Measurements from ENCODE around the gene POLR1E.
"Not testable (repeated sequence)": the region's sequence is repeated elsewhere in the genome, so short reads cannot be mapped to it uniquely, and the experiment has no call there.

The POLR1E gene

GRCh38 chr9:37464426-37465248, 21.1 kb upstream of the POLR1E start:
- DNase-seq (ENCODE audit: low read depth): no peak

- DNase-seq (ENCODE audit: low read depth): peak; percentile 100
Measured at GRCh38 chr9:37465249-37466036, 20.3 kb upstream of the POLR1E start, which contains the start of gene ZBTB5. TSS of gene ZBTB5 (minus strand) at chr9:37465450. CDS start at chr9:37442551, 22,899 bp downstream.

- DNase-seq (ENCODE audit: low read depth): peak; percentile 62
Measured at GRCh38 chr9:37466037-37466709, 19.6 kb upstream of the POLR1E start.

GRCh38 chr9:37467530-37467929, 18.2 kb upstream of the POLR1E start:
- not testable (repeated sequence) for DNase-seq (ENCODE audit: low read depth)

- DNase-seq (ENCODE audit: low read depth): no peak
Measured at GRCh38 chr9:37468620-37469019, 17.1 kb upstream of the POLR1E start.

- DNase-seq (ENCODE audit: low read depth): peak; percentile 84
Measured at GRCh38 chr9:37471942-37472684, 13.6 kb upstream of the POLR1E start.

- DNase-seq (ENCODE audit: low read depth): not testable (repeated sequence)
Measured at GRCh38 chr9:37473982-37474381, 11.8 kb upstream of the POLR1E start.

GRCh38 chr9:37474438-37474837, 11.3 kb upstream of the POLR1E start:
- DNase-seq (ENCODE audit: low read depth): no peak

GRCh38 chr9:37476930-37477329, 8.8 kb upstream of the POLR1E start:
- no peak for DNase-seq (ENCODE audit: low read depth)

- DNase-seq (ENCODE audit: low read depth): not testable (repeated sequence)
Measured at GRCh38 chr9:37477443-37477842, 8.3 kb upstream of the POLR1E start.

- not testable (repeated sequence) for DNase-seq (ENCODE audit: low read depth)
Measured at GRCh38 chr9:37477987-37478619, 7.6 kb upstream of the POLR1E start.

- DNase-seq (ENCODE audit: low read depth): no peak
Measured at GRCh38 chr9:37480759-37481158, 5.0 kb upstream of the POLR1E start.

- no peak for DNase-seq (ENCODE audit: low read depth)
Measured at GRCh38 chr9:37486256-37486615, 488 bp downstream of the POLR1E start.

GRCh38 chr9:37486616-37487548, 1.1 kb downstream of the POLR1E start:
- DNase-seq (ENCODE audit: low read depth): peak; percentile 91

- DNase-seq (ENCODE audit: low read depth): no peak
Measured at GRCh38 chr9:37491939-37492338, 6.2 kb downstream of the POLR1E start.

GRCh38 chr9:37495571-37495970, 9.8 kb downstream of the POLR1E start:
- no peak for DNase-seq (ENCODE audit: low read depth)

- no peak for DNase-seq (ENCODE audit: low read depth)
Measured at GRCh38 chr9:37496020-37496419, 10.3 kb downstream of the POLR1E start.

GRCh38 chr9:37497320-37497719, 11.6 kb downstream of the POLR1E start:
- DNase-seq (ENCODE audit: low read depth): no peak

GRCh38 chr9:37498457-37498856, 12.7 kb downstream of the POLR1E start:
- DNase-seq (ENCODE audit: low read depth): no peak

- no peak for DNase-seq (ENCODE audit: low read depth)
Measured at GRCh38 chr9:37499297-37499696, 13.5 kb downstream of the POLR1E start.
